Neural progenitor cell (in vitro differentiated cells): ENCODE measurements around the gene AGBL2.

ENCODE experiments used
- CTCF ChIP-seq: fragments of 200-600 bp; sonication (generic); IDR thresholded peaks from 2 replicates; pipeline ENCODE4 v1.5.1; 2017; ENCODE audit warnings: antibody characterized with exemption, mild to moderate bottlenecking
- EZH2 ChIP-seq: fragments of 200-600 bp; sonication (generic); IDR thresholded peaks from 2 replicates; pipeline ENCODE4 v1.6.1; 2017; ENCODE audit warnings: antibody characterized with exemption, mild to moderate bottlenecking, moderate library complexity

GRCh38 chr11:47705721-47706120 is 9.4 kb downstream of the AGBL2 start:
- TF ChIP-seq CTCF (no peak), EZH2 (no peak)
